Measurements from ENCODE around the gene CROT. TPM values are rescaled to one million over a fixed set of nuclear protein-coding genes. Genes with fewer than 3 reads are reported as not detected.

Gene CROT
- total RNA-seq, 4 donors from 2014 or later, result 12.0 to 20.7 (median 12.7) TPM

- Histone ChIP-seq H3K36me3 (no peaks in the 10 kb centered on the region), H3K9me3 (no peaks in the 10 kb centered on the region), H3K4me1 (no peaks in the 10 kb centered on the region), H3K4me3 (no peak overlapping the region), H3K27me3 (no peaks in the 10 kb centered on the region), H3K27ac (no peak overlapping the region)
- WGBS, 2 donors (ENCODE audit: low coverage in 1 of 2), result 57 to 63% methylated on average over 4 of the region's 4 CpGs
- ATAC-seq, result no peak
- TF ChIP-seq POLR2AphosphoS5 (IDR thresholded peaks at IDR 0.05) (no peak), EP300 (IDR thresholded peaks at IDR 0.05) (no peak), POLR2A (IDR thresholded peaks at IDR 0.05) (no peak)
- TF ChIP-seq, protein P1, sequence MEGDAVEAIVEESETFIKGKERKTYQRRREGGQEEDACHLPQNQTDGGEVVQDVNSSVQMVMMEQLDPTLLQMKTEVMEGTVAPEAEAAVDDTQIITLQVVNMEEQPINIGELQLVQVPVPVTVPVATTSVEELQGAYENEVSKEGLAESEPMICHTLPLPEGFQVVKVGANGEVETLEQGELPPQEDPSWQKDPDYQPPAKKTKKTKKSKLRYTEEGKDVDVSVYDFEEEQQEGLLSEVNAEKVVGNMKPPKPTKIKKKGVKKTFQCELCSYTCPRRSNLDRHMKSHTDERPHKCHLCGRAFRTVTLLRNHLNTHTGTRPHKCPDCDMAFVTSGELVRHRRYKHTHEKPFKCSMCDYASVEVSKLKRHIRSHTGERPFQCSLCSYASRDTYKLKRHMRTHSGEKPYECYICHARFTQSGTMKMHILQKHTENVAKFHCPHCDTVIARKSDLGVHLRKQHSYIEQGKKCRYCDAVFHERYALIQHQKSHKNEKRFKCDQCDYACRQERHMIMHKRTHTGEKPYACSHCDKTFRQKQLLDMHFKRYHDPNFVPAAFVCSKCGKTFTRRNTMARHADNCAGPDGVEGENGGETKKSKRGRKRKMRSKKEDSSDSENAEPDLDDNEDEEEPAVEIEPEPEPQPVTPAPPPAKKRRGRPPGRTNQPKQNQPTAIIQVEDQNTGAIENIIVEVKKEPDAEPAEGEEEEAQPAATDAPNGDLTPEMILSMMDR (IDR thresholded peaks at IDR 0.05), result no peak
Measured at GRCh38 chr7:87445897-87446296, 100.4 kb downstream of the CROT start.

DNA sequence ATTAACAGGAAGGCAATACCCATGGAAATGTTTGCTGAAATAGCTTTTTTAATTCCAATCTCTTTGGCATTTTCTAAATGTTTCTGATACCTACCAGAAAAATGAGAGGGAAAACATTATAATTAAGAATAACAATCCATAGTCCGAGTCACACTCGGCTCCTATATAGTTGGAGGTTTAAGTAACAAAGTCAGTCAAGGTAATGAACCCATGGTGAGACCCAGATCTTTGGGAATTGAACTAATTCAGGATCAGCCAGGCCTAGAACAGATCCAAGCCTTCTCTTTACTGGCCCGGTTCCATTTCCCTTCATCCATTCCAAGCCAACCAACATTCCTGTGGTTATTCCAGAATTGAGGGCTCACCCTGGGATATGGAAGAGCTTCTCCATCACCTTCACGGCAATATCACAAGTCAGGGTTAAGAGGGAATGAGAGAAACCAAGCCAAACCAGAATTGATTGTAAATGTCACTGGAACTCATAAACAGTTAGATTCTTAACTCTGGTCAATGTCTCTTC is 101.7 kb downstream of the CROT start:
- H3K27me3 ChIP-seq, result no peaks in the 10 kb centered on the region
- no peaks in the 10 kb centered on the region for H3K4me1 ChIP-seq
- no peaks in the 10 kb centered on the region for H3K36me3 ChIP-seq
- no peak overlapping the region for H3K27ac ChIP-seq
- no peak for ATAC-seq
- 79% methylated on average over 4 of the region's 4 CpGs; no CpG with 5 or more reads in 1 of the 2 donors for WGBS, 2 donors (ENCODE audit: low coverage in 1 of 2)
- TF ChIP-seq, protein P1 (IDR thresholded peaks at IDR 0.05), result no peak
- TF ChIP-seq POLR2AphosphoS5 (IDR thresholded peaks at IDR 0.05), result no peak
- no peak for TF ChIP-seq POLR2A (IDR thresholded peaks at IDR 0.05)
- no peak for TF ChIP-seq EP300 (IDR thresholded peaks at IDR 0.05)
- H3K4me3 ChIP-seq, result no peak overlapping the region
- no peaks in the 10 kb centered on the region for H3K9me3 ChIP-seq

DNA sequence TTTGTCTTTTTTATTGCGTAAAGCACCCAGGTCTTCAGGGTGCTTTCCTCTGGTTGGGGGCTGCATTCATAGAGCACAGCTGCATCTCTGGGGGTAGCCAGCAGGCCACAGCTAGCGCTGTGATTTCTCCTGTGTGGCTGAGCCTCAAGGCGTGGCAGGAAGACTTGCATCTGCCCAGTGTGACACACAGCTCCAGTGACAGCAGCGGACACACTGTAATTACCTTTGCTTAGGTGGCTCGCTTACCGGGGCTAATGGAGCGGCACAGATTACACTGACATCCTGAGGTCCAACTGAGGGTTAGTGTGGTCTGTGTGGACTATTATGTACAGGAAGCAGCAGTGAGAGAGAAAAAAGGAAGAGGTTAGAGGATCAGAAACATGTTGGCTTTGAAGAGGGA is 102.9 kb downstream of the CROT start:
- no peaks in the 10 kb centered on the region for H3K36me3 ChIP-seq
- no peaks in the 10 kb centered on the region for H3K27me3 ChIP-seq
- H3K27ac ChIP-seq, result no peak overlapping the region
- H3K4me1 ChIP-seq, result no peaks in the 10 kb centered on the region
- no peak overlapping the region for H3K4me3 ChIP-seq
- WGBS, 2 donors (ENCODE audit: low coverage in 1 of 2), result 83 to 100% methylated on average over 1 to 2 of the region's 7 CpGs
- no peaks in the 10 kb centered on the region for H3K9me3 ChIP-seq
- TF ChIP-seq POLR2AphosphoS5 (IDR thresholded peaks at IDR 0.05) (no peak), POLR2A (IDR thresholded peaks at IDR 0.05) (no peak)
- no peak for ATAC-seq

Small RNA genes lying within 50 kb of the gene (small RNA-seq; reads per million reads assigned to genes)
- gene RF02195 (0 reads per million in 4 donors), gene RF02196 (0 reads per million in 4 donors)

Other genes with a start within 250 kb of the CROT start
- gene DMTF1, start 193.2 kb upstream of the CROT start, total RNA-seq, result 100 to 1,000 TPM in 1 of 4 donors, 10 to 100 TPM in 3; 27.0 to 142 (median 53.2) TPM
- 10 to 100 TPM; 10.8 to 38.4 (median 22.1) TPM for gene TMEM243, start 125.9 kb upstream of the CROT start, total RNA-seq
- gene ABCB4, start 130.0 kb downstream of the CROT start, total RNA-seq, result 1 to 10 TPM in 2 of 4 donors, under 1 TPM in 2; 0.42 to 6.5 (median 1.1) TPM

Data from gastroesophageal sphincter (tissue), 4 donors.